Prostate gland (tissue), 2 donors: ENCODE data around the gene MATN1.

Experiments
- CTCF ChIP-seq, 4 experiments: fragments of 200-600 bp in 2 of 4; fragments of 450-650 bp in 2 of 4; sonication (generic) in 2 of 4; IDR thresholded peaks; 1 replicate in 3 of 4; 2 replicates in 1 of 4; pipeline ENCODE4 v1.5.1; 2016 to 2019; ENCODE audit warnings: antibody characterized with exemption in 4 of 4, mild to moderate bottlenecking in 2 of 4, moderate library complexity in 2 of 4
- POLR2AphosphoS5 ChIP-seq: sonication (generic); formaldehyde crosslinking; IDR thresholded peaks from one replicate; pipeline ENCODE4 v1.6.1; 2017; ENCODE audit warnings: antibody characterized with exemption

GRCh38 chr1:30734106-30734505 is 10.7 kb upstream of the MATN1 start:
- no peak for TF ChIP-seq CTCF (IDR thresholded peaks at IDR 0.05)
- no peak for TF ChIP-seq POLR2AphosphoS5
